ENCODE data around the gene RAE1.

The RAE1 gene

DNA sequence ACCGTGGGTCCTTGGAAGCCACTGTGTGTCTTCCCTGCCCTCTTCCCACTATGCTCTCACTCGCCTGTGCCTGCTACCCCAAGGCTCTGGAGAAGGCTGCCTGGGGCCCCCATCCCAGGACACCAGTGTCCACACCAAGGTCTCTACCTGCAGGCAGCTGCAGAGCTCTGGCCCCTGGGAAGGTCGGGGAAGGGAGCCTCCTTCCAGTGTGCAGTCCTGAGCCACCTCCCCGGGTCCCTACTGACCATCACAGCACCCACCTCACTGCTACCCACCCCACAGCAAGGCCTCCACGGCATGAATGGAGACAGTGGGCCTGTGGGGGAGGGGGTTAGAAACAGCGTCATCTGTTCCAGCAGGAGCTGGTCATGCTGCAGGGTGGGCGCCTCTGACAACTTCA is 75.8 kb downstream of the RAE1 start:
- H3K4me3 ChIP-seq (ENCODE audit: low read length), result no peak overlapping the region
- H3K27me3 ChIP-seq (ENCODE audit: control insufficient read depth, insufficient read depth, low read length), result no peaks in the 10 kb centered on the region
- no peak overlapping the region for H3K27ac ChIP-seq (ENCODE audit: low read length)
- H3K9ac ChIP-seq (ENCODE audit: low read length), result no peak overlapping the region
- no peaks in the 10 kb centered on the region for H3K36me3 ChIP-seq (ENCODE audit: control insufficient read depth, low read depth, low read length)
- no peaks in the 10 kb centered on the region for H3K9me3 ChIP-seq (ENCODE audit: control insufficient read depth, low read depth, low read length)
- peaks cover 7% of the 10 kb centered on the region for H3K4me1 ChIP-seq (ENCODE audit: control insufficient read depth, low read depth, low read length)

- Histone ChIP-seq H3K36me3 (ENCODE audit: control insufficient read depth, low read depth, low read length) (no peaks in the 10 kb centered on the region), H3K27ac (ENCODE audit: low read length) (no peak overlapping the region), H3K4me1 (ENCODE audit: control insufficient read depth, low read depth, low read length) (peaks cover 7% of the 10 kb centered on the region), H3K9me3 (ENCODE audit: control insufficient read depth, low read depth, low read length) (no peaks in the 10 kb centered on the region), H3K27me3 (ENCODE audit: control insufficient read depth, insufficient read depth, low read length) (no peaks in the 10 kb centered on the region), H3K4me3 (ENCODE audit: low read length) (no peak overlapping the region), H3K9ac (ENCODE audit: low read length) (no peak overlapping the region)
Measured at GRCh38 chr20:57428324-57429158, 77.5 kb downstream of the RAE1 start.
